Mucosa of gallbladder (tissue), 1 donor: Measurements from ENCODE around the gene CDYL2. TPM values are rescaled to one million over a fixed set of nuclear protein-coding genes. Genes with fewer than 3 reads are reported as not detected.
"Not testable (repeated sequence)": the region's sequence is repeated elsewhere in the genome, so short reads cannot be mapped to it uniquely, and the experiment has no call there.

Source experiments
- DNase-seq: peaks from one replicate; pipeline ENCODE4 v3.0.0-alpha.2; 2020; ENCODE audit warnings: low spot score
- total RNA-seq: library from RNA; stranded (reverse); gene quantifications from one replicate; pipeline ENCODE4 v1.2.1, GENCODE V29; 2021
- donor health status: DM: no; HTN: no; CAD: no.

The CDYL2 gene
- total RNA-seq, 1 donor from 2014 or later = 14.1 TPM

- DNase-seq = no peak
Observed at GRCh38 chr16:80743772-80744171, 60.6 kb downstream of the CDYL2 start.

GRCh38 chr16:80743273-80743672 is 61.1 kb downstream of the CDYL2 start:
- no peak for DNase-seq

DNA sequence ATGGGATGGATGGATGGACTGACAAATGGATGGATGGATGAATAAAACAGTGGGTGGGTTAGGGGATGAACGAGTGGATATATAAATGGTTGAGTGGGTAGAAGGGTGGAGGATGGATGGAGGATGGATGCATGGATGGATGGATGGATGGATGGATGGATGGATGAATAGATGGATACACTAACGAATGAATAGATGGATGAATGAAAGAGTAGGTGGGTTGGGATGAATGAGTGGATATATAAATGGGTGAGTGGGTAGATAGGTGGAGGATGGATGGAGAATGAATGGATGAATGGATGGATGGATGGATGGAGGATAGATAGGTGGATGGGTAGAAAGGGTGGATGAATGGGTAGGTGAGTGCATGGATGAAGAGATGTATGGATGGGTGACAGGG is 62.1 kb downstream of the CDYL2 start:
- no peak for DNase-seq

- DNase-seq = no peak
Observed at GRCh38 chr16:80741724-80742123, 62.7 kb downstream of the CDYL2 start.

GRCh38 chr16:80739523-80739922 is 64.9 kb downstream of the CDYL2 start:
- no peak for DNase-seq

- DNase-seq = no peak
Observed at GRCh38 chr16:80738521-80738920, 65.9 kb downstream of the CDYL2 start.

DNA sequence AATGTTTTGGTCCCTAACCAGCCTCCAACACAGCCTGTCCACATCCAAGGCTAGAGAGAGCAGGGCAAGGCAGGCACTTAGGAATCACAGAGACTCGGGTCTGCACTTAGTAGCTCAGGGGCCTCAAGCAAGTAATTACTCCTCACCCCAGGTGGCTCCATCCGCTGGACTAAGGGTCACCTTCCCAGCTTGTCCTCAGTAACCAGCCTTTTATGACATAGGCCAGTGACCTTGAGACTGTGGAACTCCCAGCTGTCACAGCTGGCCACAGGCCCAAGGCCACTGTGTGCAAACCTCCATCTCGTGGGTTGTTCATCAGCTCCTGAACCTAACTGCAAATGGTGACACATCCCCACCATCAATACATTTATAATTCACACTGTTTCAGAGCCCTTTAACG is 68.6 kb downstream of the CDYL2 start:
- DNase-seq = no peak

- DNase-seq = no peak
Observed at GRCh38 chr16:80733407-80733806, 71.0 kb downstream of the CDYL2 start.

- DNase-seq = no peak
Observed at GRCh38 chr16:80731915-80732314, 72.5 kb downstream of the CDYL2 start.

- not testable (repeated sequence) for DNase-seq
Observed at GRCh38 chr16:80727066-80727763, 77.2 kb downstream of the CDYL2 start.

DNA sequence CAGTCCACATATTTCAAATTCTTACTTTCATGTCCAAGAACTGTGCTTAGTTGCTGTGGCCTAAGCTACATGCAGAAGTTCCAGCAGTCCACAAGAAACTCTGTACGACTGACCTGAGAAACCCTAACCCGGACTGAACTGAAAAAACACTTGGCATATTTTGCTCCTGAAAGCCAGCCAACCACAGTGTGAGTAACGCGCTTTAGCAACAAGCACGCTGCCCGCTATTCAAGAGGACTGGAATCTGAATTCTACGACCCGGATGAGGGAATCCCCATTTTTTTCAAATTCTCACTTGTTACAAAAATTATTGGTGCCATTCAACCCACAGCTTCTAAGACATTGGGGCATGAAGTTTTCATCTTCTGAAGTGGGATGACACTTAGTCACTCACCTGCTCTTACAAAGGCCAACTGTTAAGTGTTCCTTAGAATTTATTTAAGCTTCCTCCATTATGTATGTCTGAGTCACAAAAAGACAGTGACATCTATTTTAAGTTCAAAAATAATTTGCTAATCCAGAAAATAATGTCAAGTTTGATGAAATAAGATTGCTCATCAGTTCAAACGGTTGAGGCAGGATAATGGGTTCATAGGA is 78.7 kb downstream of the CDYL2 start:
- no peak for DNase-seq

GRCh38 chr16:80723981-80724380 is 80.4 kb downstream of the CDYL2 start:
- no peak for DNase-seq

DNA sequence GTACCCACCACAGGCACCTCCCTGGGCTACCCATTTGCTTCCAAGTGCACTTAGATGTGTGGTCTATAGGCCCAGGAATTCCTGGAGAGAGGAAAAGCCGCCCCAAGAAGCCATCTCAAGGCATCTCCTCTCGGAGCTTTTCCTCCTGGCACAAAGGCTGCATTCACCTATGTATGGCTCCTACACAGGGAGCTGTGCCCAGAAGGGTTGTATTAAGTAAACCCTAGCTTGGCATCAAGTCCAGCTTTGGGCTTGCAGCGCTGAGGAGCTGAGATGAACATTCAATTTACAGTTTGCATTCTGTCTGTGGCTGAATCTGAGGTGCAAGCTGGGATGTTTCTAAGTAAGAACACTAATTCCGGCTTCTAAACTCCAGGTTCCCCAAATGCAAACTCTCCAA is 81.3 kb downstream of the CDYL2 start:
- DNase-seq = no peak

DNA sequence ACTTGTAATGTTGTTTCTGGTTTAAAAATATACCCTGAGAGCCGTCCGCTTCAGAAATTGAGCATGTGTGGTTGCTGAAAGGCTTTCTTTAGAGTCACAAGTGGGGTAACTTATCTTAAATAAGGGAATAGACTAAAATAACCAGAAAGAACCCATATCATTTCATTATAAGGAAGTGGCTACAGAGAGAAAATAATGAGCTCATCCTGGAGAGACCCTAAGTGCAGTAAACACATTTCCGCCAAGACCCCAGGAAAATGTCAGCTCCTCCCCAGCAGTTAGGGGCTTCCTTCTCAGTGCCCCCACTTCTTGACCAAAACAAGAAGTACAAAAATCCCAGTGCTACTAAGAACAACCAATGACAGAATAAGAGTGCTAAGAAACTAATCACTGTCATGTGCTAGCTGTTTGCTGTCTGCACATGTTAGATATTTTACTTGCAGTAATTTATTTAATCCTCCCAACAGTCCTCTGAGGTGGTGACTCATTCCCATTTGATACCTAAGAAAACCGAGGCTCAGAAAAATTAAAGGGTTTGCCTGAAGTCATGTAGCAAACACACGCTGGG is 83.5 kb downstream of the CDYL2 start:
- DNase-seq = no peak

DNA sequence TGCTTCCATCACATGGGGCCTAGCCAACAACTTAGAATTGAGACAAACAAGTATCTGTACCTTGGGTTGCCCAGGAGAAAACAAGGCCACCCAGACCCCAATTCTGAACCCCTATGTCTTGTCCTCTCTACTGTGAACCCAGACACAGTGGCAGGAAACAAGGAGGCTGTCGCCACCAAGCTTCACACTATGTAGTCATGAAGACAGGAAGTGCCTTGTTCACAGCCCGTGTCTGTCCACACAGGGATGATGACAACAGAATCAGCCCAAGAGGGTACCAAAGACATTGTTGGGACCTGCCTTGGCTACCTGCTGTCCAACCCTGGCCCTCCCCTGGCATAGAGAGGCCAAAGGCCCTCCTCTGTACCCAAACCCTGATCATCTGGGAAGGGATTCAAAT is 84.8 kb downstream of the CDYL2 start:
- no peak for DNase-seq

- DNase-seq = peak; percentile 86
Observed at GRCh38 chr16:80718480-80719220, 85.7 kb downstream of the CDYL2 start.

GRCh38 chr16:80717611-80718010 is 86.8 kb downstream of the CDYL2 start:
- DNase-seq = no peak

- no peak for DNase-seq
Observed at GRCh38 chr16:80716564-80717139, 87.7 kb downstream of the CDYL2 start.

- no peak for DNase-seq
Observed at GRCh38 chr16:80711406-80711805, 93.0 kb downstream of the CDYL2 start.

DNA sequence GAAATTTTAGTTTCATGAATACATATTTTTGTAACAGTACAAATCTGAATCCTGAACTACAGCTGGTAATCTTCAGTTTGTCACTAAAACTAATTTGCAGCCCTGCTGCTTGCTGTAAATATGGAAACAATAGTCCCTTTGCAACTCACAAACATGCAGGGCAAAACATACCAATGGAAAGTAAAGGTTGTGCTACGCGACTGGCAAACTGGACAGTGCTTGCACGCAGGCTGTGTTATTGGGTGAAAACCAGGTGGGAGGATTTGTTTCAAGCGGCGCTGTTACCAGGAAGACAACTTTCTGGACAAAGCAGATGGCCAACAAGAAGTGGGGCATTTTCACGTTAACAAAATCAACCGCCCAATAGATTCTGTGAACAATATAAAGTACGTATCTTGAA is 93.5 kb downstream of the CDYL2 start:
- DNase-seq = no peak

- no peak for DNase-seq
Observed at GRCh38 chr16:80708823-80709222, 95.6 kb downstream of the CDYL2 start.

- DNase-seq = no peak
Observed at GRCh38 chr16:80707686-80708085, 96.7 kb downstream of the CDYL2 start.
